HG03432 (cell line): Measurements from ENCODE around the gene PRPSAP2.
"Not testable (repeated sequence)": the region's sequence is repeated elsewhere in the genome, so short reads cannot be mapped to it uniquely, and the experiment has no call there.

ENCODE experiments used
- ATAC-seq: cut with Tn5 transposase; IDR thresholded peaks from one replicate; pipeline ENCODE4 v1.9.1; 2021; ENCODE audit warnings: mild to moderate bottlenecking, moderate library complexity; ENCODE audit not compliant: unreplicated experiment

Gene PRPSAP2

DNA sequence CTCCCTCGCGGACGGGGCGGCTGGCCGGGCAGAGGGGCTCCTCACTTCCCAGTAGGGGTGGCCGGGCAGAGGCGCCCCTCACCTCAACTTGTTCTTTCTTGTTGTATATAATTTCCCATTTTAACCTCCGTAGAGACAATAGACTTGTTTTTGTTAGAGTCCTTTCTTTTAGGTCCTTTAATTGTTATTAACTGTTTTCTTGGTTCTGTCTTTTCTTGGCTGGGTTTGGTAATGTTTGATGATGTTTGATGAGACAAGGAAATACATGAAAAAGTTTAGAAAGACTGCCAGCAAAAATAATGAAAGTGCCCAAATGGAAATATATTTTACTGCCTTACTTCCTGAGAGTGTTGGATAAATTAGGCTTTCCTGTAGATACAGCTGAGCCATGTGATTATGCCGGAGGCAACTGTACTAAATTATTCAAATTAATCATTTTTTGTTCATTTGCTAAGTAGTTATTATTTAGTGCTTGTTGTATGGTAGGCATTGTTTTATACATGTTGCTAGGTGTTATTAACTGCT lies 30.9 kb downstream of the PRPSAP2 start:
- no peak for ATAC-seq

DNA sequence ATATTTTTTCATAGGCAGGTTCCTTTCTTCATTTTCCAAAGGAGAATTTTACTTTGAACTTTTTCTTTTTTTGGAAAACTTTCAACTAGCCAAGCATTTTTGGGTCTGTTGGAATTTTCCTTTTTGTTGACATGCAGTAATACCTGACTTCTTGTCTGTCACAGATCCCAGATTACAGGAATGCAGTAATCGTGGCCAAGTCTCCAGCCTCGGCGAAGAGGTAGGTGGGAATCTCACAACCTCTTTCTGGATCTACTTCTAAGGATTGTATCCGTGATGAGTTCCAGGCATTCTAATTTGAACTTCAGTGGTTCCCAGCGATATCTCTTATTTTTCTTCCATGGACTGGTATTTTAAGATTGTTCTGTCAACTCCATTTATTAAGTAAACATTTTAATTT lies 31.7 kb downstream of the PRPSAP2 start:
- ATAC-seq: no peak

DNA sequence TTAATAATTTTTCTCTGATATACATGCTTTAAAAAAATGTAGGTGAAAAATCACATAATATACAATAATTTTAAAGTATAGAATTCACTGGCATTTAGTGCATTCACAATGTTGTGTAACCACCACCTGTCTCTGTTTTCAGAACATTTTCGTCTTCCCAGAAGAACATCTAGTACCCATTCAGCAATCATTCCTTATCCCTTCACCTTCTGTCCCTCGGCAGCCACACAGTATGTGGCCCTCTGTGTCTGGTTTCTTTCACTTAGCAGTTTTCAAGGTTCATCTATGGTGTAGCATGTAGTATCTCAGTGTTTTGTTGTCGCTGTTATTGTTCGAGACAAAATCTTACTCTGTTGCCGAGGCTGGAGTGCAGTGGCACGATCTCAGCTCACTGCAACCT lies 33.6 kb downstream of the PRPSAP2 start:
- ATAC-seq: no peak

DNA sequence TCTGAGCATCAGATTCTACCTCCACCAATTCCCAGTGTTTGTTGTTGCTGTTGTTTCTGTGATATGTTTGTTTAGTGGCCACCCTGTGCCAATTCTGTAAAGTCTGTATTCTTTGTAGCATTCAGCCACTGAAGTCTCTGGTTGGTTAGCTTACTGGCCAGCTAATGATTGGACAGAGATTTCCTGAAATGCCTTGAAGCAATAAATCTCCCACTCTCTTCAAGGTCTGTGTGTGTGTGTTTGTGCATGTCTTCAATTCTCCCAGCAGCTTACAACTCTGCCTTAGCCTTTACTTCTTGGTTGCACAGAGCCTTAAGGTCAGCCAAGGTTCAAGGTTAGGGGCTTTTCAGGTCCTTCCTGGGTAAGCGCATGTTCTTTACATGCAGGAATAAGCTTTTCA lies 38.2 kb downstream of the PRPSAP2 start:
- no peak for ATAC-seq

DNA sequence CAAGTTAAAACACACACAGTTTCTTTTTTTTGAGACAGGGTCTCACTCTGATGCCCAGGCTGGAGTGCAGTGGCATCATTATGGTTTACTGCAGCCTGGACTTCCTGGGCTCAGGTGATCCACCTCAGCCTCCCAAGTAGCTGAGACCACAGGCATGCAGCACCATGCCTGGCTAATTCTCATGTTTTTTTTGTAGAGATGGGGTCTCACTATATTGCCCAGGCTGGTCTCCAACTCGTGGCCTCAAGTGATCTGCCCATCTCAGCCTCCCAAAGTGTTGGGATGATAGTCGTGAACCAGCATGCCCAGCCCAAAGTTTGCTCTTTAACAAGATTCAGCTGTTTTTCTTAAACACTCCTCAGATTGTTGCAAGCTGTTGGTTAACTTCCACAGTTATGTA lies 39.0 kb downstream of the PRPSAP2 start:
- no peak for ATAC-seq

DNA sequence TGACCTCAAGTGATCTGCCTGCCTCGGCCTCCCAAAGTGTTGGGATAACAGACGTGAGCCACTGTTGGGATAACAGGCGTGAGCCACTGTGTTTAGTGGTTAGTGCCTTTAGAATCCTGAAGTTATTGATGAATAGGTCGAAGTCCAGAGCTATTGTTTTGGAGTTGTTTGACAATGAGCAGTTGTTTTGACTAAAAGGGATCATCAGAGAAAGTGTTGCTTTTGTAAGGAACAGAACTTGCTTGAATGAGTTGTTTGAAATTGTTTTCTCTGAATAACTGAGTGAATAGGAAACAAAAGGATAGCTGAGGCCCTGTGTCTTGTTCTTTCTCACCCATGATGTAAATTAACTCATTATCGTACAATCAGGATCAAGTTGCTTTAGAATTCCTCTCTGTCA lies 46.6 kb downstream of the PRPSAP2 start:
- ATAC-seq: no peak

DNA sequence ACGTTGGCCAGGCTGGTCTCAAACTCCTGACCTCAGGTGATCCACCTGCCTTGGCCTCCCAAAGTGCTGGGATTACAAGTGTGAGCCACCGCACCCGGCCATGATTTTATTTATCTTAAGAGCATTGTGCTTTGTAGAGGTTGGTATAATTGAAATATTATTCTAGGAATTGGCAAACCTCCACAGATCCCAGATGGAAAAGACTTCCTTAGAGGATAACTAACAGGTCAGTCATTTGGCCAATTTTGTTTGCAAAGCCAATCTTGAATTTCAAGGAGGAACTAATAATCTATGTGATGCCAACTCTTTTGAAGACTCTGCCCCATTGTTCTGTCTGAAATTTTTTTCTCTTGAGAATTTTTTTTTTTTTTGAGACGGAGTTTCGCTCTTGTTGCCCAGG lies 47.3 kb downstream of the PRPSAP2 start:
- no peak for ATAC-seq

DNA sequence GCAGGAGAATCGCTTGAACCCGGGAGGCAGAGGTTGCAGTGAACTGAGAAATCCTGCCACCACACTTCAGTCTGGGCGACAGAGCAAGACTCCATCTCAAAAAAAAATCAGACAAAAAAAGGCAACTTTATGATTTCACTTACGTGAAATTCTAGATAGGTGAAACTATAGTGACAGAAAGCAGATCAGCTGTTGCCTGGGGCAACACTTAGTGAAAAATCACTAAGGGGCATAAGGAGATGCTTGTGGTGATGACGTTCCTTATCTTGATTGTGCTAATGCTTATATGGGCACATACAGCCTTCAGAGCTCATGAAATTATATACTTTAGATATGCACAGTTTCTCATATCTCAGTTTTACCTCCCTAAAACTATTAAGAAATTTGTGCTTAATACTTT lies 52.4 kb downstream of the PRPSAP2 start:
- no peak for ATAC-seq

DNA sequence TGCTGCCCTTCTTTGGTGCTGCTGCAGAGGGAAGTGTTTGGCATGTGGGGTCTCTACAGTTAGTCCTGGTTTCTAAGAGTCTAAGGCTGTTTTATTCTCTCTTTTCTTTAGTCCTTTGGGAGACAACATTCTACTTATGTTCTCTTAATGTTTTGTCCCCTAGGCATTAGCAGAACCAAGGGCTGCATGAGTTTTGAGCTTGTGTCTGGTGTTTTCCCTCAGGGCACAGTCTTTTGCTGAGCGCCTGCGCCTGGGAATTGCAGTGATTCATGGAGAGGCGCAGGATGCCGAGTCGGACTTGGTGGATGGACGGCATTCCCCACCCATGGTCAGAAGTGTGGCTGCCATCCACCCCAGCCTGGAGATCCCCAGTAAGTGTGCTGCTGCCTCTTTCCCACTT lies 53.0 kb downstream of the PRPSAP2 start:
- no peak for ATAC-seq

DNA sequence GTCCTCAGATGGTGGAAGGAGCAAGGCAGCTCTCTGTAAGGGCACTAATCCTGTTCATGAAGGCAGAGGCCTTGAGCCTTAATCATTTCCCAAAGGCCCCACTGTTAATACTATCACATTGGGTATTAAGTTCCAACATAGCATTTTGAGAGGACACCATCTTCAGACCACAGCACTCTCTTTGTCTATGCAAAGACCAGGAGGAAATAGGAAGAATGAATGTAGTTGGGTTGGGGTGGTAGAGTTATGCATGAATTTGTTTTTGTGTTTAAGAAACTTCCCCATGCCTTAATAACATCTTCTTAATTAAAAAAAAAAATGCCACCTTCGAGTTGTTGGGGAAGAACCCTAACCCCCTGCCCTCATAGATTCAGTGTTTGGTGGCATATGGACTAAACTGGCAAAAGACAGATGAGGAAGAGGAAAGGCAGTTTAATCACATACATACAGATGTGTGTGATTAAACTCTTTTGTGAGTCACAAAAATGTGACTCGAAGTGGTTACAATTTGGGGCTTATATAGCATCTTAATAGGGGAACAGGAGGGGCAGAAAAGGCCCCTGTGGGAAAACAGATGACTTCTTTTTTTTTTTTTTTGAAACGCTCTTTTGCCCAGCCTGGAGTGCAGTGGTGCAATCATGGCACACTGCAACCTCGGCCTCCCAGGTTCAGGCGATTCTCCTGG lies 59.0 kb downstream of the PRPSAP2 start:
- ATAC-seq: no peak

DNA sequence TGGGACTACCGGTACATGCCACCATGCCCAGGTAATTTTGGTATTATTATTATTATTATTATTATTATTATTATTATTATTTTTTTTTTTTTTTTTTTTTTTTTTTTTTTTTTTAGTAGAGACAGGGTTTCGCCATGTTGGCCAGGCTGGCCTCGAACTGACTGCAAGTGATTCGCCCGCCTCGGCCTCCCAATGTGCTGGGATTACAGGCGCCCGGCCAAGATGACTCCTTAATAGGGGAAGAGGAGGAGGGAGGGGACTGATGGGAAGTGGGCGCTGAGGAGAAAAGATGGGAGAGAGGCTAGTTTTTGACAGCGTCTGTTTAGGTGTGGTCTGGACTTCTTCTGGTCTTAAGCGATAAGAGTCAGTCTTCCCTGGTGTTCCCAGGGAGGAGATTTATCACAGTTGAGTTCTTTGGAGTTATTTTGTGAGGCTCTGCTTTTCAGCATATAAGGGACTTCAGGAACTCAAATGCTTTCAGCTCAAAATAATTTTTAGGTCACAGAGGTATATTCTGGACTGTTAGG lies 59.6 kb downstream of the PRPSAP2 start:
- ATAC-seq: no peak

DNA sequence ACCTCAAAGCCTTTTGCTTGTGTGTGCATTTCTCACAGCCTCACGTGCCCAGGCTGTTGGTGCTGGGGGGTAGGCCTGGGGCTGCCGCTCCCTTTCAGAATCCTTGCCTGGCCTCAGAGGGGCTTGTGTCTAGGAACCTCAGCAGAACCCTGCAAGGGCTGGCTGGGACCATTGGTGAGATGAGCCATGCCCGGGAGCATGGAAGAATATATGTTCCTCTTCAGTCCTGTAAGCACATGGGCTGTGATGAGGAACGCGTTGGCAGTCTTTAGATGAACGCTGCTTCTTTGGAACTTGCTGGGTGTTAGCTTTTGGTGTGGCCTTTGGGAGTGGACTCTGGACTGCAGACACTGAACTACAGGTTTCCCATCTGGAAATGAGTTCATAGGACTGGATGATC lies 62.0 kb downstream of the PRPSAP2 start:
- no peak for ATAC-seq

DNA sequence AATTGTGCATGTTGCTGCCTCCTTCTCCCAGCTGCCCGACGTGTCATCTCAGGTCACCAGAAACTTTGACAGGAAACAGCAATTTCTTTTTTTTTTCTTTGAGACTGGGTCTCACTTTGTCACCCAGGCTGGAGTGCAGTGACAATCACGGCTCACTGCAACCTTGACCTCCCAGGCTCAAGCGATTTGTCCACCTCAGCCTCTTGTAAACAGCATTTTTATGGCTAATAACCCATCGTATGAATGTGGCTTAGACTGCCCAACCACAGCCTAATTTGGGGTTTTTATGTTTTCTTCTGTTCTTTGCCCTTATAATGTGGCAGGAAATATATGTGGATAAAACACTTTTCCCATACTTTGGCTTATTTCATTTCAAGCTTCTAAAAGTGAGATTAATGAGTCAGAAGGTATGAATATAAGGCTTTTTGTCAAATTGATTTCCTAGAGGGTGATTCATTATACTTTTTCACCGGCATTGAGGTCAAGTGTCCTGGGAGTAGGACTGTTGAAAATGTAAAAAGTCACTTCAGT lies 63.0 kb downstream of the PRPSAP2 start:
- no peak for ATAC-seq

DNA sequence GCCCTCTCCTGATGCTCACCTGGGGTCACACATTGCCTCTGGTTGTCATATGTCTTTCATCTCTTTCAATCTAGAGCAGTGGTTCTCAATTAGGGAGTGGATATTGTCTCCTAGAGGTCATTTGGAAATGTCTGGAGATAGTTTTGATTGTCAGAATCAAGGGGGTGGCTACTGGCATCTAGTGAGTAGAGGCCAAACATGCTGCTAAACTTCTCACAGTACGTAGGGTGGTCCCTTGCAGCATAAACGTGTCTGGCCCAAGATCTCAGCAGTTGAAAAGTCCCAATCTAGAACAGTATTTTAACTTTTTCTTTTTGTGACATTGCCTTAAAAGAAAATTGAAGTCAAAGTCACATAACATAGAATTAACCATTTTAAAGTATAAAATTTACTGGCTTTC lies 63.6 kb downstream of the PRPSAP2 start:
- peak; percentile 5 for ATAC-seq

DNA sequence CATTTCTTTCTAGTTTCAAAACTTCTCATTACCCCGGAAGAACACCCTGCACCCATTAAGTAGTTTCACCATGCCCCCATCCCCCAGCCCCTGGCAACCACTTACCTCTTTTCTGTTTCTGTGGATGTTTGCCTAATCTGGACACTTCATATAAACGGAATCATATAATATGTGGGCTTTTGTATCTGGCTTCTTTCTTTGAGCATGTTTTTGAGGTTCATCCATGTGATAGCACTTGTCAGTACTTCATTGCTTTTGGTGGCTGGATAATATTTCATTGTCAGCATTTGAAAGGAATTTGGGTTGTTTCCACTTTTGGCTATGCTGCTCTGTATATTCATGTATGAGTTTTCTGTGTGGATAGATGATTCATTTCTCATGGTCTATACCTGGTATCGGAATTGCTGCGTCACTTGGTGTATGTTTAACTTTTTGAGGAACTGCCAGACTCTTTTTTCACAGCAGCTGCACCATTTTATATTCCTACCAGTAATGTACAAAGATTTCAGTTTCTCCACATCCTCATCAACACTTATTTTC lies 64.1 kb downstream of the PRPSAP2 start:
- peak; percentile 71 for ATAC-seq

DNA sequence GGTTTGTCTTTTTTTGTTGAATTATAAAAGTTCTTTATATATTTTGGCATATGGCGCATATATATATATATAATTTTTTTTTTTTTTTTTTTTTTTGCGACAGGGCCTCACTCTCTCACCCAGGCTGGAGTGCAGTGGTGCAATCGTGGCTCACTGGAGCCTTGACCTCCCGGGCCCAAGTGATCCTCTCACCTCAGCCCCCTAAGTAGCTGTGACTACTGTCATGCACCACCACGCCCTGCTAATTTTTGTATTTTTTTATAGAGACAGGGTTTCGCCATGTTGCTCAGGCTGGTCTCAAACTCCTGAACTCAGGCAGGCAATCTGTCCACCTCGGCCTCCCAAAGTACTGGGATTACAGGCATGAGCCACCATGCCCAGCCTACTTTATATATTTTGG lies 64.7 kb downstream of the PRPSAP2 start:
- not testable (repeated sequence) for ATAC-seq

DNA sequence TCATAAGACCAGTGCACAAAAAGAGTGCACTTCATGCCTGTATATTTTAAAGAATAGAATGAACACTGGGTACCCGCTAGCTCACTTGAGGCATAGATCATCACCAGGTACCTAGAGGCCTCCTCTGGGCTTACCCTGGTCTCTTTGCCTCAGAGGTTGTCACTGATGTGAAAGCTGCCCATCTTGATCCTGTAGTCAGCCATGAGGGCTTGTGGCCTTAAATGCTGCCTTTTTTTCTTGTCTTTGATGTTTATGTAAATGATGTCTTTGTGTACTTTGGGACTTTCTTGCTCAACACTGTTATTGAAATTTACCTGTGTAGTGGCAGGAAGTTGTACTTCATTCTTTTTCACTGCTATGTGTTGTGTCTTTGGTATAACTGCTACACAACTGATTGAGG lies 67.3 kb downstream of the PRPSAP2 start:
- no peak for ATAC-seq

DNA sequence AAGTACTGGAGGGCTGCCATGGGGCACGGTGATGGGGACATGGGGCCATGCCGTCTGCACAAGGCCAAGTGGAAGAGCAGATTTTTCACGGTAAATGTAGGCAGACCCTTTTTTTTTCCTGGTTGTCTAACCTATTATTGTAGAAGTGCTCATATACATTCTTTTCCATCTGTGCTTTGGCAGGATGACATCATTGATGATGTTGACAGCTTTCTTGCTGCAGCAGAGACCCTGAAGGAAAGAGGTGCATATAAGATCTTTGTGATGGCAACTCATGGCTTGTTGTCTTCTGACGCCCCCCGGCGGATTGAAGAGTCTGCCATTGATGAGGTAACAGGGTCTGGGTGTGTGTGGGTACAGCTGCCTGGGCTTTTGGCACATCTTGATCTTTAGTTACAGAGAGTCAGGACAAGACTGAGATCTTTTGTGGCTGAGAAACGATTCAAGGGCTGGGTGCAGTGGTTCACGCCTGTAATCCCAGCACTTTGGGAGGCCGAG lies 70.7 kb downstream of the PRPSAP2 start:
- ATAC-seq: no peak

DNA sequence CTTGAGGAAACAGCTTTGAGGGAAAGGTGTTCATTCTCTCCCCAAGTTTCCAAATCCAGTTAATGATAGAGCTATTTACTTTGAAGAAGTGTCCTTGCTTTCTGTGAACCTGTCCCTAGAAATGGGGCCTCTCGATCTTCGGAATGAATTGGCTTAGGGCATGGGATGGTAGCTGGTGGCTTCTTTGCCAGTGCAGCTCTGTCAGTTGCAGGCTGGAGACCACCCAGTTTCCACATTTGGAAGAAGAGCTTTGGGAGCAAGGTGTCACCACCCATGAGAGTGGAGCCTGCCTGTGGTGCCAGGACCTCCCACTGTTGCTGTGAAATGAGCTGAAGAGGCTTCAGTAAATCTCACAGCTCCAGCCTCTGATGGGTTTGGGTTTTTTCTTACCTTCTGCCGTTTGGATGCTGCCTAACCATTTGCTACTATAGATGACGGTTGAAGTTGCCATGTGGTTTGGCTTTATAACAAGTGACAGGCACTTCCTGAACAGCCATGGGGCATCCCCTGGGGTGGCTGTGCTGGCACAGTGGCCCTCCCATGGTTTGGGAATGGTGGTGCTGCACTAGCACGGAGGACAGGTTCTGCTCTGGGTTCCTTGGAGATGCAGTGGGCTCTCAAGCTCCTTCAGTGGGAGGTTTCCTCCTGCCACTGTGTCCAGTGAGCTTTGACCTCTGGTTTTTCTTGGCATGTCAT lies 74.6 kb downstream of the PRPSAP2 start:
- no peak for ATAC-seq

DNA sequence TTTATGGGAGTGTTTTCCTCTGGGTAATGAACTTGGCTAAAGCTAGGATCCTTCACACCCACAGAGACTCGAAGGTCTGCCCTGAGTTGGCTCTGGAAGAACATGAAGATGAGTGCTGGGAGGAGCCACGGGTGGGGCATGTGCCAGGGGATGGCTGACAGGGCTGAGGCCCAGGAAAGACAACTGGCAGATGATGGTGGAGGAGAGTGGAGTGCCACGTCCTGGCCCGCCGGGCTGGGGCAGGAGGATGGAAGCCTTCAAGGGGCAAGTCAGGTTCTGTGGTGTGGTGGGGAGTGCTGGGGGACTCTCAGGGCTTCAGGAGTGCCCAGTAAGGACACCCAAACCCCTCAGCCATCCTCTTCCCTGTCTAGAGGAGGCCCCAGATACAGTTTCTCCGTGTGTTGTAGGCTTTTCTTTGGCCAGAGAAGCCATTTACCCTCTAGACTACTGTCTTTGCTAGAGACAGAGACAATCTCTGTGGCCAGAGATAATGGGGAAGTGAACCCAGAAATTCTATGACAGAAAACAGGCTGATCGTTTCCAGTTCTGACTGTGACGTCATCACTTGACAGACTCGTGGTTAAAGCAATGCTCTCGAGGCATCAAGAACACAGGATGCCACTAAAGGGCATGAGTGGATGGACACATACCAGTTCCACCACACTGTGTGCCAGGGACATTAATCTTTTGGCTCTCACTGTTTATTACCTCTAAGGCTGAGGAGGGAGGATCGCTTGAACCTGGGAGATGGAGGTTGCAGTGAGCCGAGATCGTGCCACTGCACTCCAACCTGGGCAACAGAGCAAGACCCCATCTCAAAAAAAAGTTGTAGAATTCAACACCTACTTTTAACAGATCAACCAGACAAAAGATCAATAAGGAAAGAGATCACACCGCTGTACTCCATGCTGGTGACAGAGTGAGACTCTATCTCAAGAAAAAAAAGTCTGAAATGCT lies 75.4 kb downstream of the PRPSAP2 start:
- no peak for ATAC-seq
